ENCODE results near the gene GSDME.
"Not testable (repeated sequence)": the region's sequence is repeated elsewhere in the genome, so short reads cannot be mapped to it uniquely, and the experiment has no call there.

GSDME gene

GRCh38 chr7:24757353-24758275 lies at the start of gene GSDME:
GSDME (minus strand) TSS chr7:24757464; CDS start chr7:24749774, 7,690 bp downstream.
- DNase-seq, result no peak

GRCh38 chr7:24802300-24802699 lies 45.0 kb upstream of the GSDME start:
- DNase-seq, result no peak

- DNase-seq, result no peak
These were observed 44.6 kb upstream of the GSDME start for GRCh38 chr7:24801883-24802282.

GRCh38 chr7:24800667-24801066 lies 43.4 kb upstream of the GSDME start:
- no peak for DNase-seq

- no peak for DNase-seq
These were observed 42.8 kb upstream of the GSDME start for GRCh38 chr7:24800073-24800472.

- DNase-seq, result no peak
These were observed 42.2 kb upstream of the GSDME start for GRCh38 chr7:24799506-24799905.

GRCh38 chr7:24798261-24798660 lies 41.0 kb upstream of the GSDME start:
- no peak for DNase-seq

GRCh38 chr7:24797270-24797669 lies 40.0 kb upstream of the GSDME start:
- no peak for DNase-seq

GRCh38 chr7:24795407-24795767 lies 38.1 kb upstream of the GSDME start:
- DNase-seq, result no peak

- not testable (repeated sequence) for DNase-seq
These were observed 37.6 kb upstream of the GSDME start for GRCh38 chr7:24794751-24795406.

- no peak for DNase-seq
These were observed 36.9 kb upstream of the GSDME start for GRCh38 chr7:24793982-24794648.

GRCh38 chr7:24788961-24789576 lies 31.8 kb upstream of the GSDME start:
- no peak for DNase-seq

- DNase-seq, result no peak
These were observed 30.8 kb upstream of the GSDME start for GRCh38 chr7:24788075-24788474.

- no peak for DNase-seq
These were observed 29.7 kb upstream of the GSDME start for GRCh38 chr7:24786941-24787340.

- no peak for DNase-seq
These were observed 29.0 kb upstream of the GSDME start for GRCh38 chr7:24786306-24786705.

GRCh38 chr7:24784277-24784676 lies 27.0 kb upstream of the GSDME start:
- no peak for DNase-seq

- DNase-seq, result no peak
These were observed 26.4 kb upstream of the GSDME start for GRCh38 chr7:24783698-24784097.

- DNase-seq, result no peak
These were observed 23.8 kb upstream of the GSDME start for GRCh38 chr7:24781106-24781505.

- DNase-seq, result no peak
These were observed 22.0 kb upstream of the GSDME start for GRCh38 chr7:24779283-24779655.

- no peak for DNase-seq
These were observed 21.4 kb upstream of the GSDME start for GRCh38 chr7:24778543-24779282.

- no peak for DNase-seq
These were observed 20.5 kb upstream of the GSDME start for GRCh38 chr7:24777806-24778205.

GRCh38 chr7:24773646-24774045 lies 16.4 kb upstream of the GSDME start:
- DNase-seq, result no peak

- DNase-seq, result no peak
These were observed 12.6 kb upstream of the GSDME start for GRCh38 chr7:24769851-24770250.

Measured in activated CD4-positive, alpha-beta T cell treated with anti-CD3 and anti-CD28 coated beads for 1 hour (primary cell).